Measurements from ENCODE around the gene CABLES2.

GRCh38 chr20:62344782-62345181, 62.3 kb downstream of the CABLES2 start:
- TF ChIP-seq CTCF (IDR thresholded peaks at IDR 0.05) (no peak), POLR2A (IDR thresholded peaks at IDR 0.05) (no peak)

All from uterus (tissue), 2 donors.